A549 (cell line): ENCODE results near the gene RAD51B.

Source experiments
- RAD21 ChIP-seq, 2 experiments: fragments of >200 bp in 1 of 2; sonication (Bioruptor Twin) in 1 of 2; formaldehyde crosslinking in 1 of 2; IDR thresholded peaks in 1 of 2; conservative IDR thresholded peaks in 1 of 2; 2 replicates in 1 of 2; 3 replicates in 1 of 2; pipeline ENCODE4 v1.6.1; 2012 to 2018; ENCODE audit warnings: inconsistent platforms in 1 of 2
- ZSCAN20 ChIP-seq: fragments of 250-450 bp; sonication (Bioruptor Pico); IDR thresholded peaks from 2 replicates; pipeline ENCODE4 v1.8.0; 2022; ENCODE audit warnings: mild to moderate bottlenecking, moderate library complexity

GRCh38 chr14:67990576-67990975 lies 171.0 kb downstream of the RAD51B start:
- TF ChIP-seq RAD21 (conservative IDR thresholded peaks at IDR 0.05 in 1 of 2, IDR thresholded peaks at IDR 0.05 in 1 of 2) (no peak), ZSCAN20 (no peak)
